ENCODE data around the gene GABARAP.

Gene GABARAP

GRCh38 chr17:7221278-7222092 lies 20.8 kb downstream of the GABARAP start:
- DNase-seq: no peak

- peak in 1 of 2 donors; percentile 49 for DNase-seq
These were observed 21.5 kb downstream of the GABARAP start for GRCh38 chr17:7220593-7221277.

DNA sequence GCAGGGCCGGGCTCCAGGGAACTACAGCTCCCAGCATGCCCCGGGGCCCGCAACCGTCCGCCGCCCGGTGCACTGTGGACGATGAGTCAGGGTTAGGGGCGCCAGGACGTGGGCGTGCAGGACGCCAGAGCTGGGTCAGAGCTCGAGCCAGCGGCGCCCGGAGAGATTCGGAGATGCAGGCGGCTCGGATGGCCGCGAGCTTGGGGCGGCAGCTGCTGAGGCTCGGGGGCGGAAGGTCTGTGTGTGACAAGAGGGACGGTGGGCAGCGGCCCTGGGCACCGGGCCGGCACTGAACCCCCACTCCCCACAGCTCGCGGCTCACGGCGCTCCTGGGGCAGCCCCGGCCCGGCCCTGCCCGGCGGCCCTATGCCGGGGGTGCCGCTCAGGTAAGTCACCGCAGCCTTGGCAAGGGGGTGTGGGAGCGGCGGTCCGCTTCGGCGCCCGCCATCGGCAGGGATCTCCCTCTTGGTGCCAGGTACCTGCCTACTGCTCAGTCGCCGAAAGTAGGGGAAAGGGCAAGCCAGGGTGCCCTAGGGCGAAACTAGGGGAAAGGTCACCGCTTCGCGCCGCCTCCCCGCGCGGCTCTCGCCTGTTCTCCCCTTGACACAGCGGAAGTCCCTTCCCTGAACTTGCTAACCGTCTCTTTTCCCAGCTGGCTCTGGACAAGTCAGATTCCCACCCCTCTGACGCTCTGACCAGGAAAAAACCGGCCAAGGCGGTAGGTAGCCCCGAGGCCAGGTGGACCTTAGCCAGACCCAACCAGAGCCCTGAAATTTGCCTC lies 22.2 kb downstream of the GABARAP start, which contains the start of the genes ACADVL and DLG4:
TSS of gene ACADVL (plus strand) at position 127 of the 781 bp plus-strand sequence. CDS start at position 174, 47 bp downstream.
TSS of gene DLG4 (minus strand) at position 25 of the 781 bp plus-strand sequence.
- DNase-seq: peak; percentile 79 to 83

DNA sequence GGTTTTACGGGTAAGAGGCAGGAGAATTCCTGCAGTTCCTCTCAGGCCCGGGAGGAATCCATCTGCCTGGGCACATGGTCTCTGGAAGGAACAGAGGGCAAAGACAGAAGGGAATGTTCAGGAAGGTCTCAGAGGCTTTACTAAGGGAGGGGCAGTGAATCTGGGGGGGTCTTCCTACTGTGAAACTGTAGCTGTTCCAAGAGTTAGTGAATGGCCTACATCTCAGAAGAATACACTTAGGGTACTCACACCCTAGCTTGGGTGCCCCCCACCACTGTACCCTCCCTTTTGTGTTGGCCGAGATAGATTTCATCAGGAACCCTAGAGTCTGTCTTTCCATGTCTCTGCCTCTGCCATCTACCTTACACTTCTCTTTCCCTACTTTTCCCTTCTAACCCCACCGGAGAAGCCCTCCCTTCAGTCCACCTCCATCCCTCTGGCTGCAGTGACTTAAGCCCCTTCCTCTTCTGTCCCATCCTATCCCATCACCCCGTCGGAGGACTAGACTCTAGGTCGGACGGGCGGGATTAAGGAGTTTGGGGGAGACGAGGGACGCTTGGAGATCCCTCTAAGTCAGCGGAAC lies 22.9 kb downstream of the GABARAP start:
- no peak for DNase-seq

GRCh38 chr17:7218758-7219157 lies 23.5 kb downstream of the GABARAP start:
- no peak for DNase-seq

DNA sequence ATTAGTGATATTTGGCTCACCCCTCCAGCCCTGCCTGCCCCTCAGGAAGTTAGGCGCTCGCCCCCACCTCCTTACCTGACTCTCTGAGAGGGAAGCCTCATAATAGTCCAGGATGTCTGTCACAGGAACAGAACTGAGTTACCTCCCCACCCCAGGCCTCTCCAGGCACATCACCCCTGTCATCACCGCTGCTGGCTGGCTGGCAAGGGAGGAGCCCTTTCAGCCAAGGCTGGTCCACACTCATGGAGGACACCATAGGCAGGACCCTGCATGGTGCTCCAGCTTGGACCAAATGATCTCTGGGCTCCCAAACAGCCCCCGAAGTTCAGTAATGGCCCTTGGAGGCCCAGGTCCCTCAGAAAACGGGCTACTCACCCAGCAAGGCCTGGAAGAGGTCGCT lies 24.1 kb downstream of the GABARAP start:
- DNase-seq: no peak

GRCh38 chr17:7217113-7217987 lies 24.9 kb downstream of the GABARAP start:
- peak in 1 of 2 donors; percentile 34 for DNase-seq

DNA sequence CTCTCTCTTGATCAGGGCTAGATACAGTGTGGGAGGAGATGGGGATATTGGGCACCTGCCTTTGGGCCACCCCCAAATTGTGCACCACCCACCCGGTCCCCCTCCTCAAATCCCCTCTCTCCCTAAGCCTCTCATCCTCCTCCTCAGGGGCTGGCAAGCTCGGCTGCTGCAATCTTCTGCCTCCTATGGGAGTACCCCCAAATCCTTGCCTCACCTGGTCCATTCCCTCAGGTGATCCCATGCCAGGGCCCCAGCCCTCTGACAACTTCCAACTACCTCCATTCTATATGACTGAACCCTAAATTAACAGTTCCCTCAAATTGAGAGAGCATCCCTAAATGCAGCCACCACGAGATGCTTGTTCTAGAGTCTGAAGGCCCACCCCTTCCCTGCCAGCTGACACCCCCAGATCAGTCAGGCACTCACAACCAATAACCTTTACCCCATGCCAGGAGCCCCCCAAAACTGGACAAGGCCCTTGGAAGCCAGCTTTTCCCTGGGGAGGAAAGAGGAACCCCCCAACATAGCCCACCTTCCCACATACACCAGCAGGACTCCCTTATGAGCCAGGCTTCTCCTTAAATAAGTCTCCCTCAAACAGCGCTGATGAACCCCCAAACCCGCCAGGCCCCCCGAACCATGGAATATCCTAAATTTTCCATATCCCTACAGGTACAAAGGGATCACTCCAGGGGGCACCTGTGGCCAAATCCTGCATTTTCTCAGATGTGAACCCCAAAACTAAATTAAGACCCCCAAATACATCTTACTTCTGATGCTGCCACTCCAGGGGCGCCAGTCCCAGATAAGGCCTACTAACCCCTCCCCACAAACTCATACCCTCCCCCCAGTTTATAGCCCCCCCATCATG lies 25.8 kb downstream of the GABARAP start:
- DNase-seq: no peak

DNA sequence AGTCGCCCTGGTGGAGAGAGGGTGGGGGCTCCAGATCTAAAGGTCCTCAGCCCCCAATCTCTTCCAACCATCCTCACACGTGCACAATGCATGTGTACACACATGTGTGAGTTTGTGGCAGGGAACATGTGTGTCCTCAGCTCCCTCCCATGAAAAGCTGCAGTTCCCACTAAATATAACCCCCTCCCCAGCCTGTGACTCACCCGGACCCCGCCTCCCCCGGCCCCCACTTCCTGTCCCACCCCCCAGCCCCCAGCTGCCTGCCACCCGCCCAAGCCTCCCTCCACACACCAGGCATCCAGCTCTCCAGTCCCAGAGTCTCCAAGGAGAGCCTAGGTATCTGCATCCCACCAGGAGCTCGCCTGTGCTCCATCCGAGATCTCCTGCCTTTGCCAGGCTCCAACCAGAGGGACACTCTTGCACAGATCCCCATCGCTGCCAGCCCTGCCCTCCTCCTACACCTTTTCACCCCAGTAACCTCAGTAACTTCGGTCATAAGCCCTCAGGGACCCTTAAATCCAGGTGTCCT lies 26.5 kb downstream of the GABARAP start:
- DNase-seq: no peak

DNA sequence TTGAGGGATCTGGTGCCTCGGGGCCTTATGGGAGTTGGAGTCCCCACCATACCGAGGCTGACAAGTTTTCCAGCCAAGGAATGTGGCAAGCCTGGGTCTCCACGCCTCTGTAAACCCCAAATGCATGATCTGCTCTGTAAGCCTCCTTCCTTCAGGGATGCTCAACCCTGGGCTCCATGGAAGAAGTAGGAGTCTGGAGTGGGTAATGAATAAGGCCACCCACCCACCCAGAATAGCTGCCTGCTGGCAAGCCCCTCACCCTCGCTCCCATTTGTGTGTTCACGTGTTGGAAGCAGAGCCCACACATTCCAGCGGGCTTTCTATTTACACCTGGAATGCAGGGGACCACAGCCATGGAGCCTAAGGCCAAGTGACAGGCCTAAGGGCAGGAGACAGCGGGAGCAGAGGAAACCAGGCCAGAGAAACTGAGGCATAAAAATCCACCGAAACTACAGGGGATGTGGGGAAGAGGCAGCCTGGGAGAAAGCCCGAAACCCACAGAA lies 27.1 kb downstream of the GABARAP start:
- no peak for DNase-seq

DNA sequence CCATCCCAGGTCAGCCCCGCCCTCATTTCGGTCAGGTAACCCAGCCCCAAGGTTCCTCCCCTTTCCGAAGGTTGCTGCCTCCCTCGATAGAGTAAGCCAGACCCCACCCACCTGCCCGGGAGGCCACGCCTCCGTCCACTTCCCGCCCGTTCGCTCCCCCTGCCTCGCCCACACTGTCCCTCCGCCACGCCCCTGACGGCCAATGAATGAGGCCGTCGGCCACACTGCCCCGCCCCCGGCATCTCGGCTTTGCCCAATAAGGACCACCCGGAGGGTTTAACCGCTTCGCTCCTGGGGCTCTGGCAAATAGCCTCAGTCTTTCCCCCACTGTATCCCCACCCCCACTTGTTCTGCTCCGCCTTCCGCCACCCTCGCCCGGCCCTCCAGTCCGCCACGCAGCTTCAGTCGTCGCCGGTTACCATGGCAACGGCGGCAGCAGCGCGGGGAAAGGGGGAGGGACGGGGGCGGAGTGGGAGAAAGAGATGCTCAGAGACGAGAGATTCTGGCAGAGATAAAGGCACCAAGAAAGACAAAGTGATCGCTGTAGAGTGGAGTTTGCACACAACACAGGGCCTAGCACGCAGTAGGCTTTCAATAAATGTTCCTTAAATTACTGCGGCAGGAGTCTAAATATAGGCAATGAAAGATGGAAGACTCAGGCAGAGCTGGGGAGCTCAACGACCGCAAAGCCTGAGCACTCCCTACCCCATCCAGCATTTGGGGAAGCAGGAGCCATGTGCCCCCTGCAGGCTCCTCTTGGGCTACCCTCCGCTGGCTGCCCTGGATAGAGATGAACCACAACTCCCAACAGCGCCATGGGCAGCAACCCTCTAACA lies 27.7 kb downstream of the GABARAP start:
- DNase-seq: peak; percentile 91 to 95

GRCh38 chr17:7213895-7214299 lies 28.4 kb downstream of the GABARAP start:
- peak; percentile 44 for DNase-seq

DNA sequence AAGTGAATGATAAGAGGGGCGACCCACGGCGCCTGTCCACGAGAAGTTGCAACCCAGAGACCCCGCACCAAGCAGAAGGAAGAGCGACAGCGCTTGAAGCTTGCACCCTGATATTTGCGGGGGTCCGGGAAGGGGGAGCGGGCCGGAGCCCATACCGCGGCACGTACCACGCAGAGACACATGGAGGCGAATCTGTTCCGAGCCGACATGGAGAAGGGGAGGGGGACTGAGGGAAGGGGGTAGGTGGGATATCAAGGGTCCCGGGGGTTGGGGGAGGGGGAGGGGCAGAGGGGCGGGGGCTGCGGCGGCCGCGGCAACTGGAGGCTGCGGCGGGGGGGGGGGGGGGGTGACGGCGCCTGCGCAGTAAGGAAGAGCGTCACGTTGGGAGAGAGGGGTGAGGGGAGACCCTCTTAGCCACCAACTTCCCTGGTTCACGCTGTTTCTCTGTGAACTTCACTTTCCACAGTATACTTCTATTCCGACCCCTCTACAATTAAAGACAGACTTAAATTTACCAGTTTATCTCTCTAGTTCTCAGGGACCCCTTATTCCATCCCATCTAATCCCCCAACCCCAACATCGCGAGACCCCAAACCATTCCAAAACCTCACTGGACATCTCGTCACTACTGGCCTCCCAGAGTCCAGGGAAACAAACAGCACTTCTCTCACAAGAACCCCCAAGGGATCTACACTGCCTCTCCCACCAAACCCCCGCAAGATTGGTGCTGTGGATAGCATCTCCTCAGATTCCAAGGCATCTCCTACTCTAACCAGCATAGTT lies 30.6 kb downstream of the GABARAP start:
- DNase-seq: no peak

GRCh38 chr17:7208754-7209460 lies 33.3 kb downstream of the GABARAP start:
- DNase-seq: no peak

DNA sequence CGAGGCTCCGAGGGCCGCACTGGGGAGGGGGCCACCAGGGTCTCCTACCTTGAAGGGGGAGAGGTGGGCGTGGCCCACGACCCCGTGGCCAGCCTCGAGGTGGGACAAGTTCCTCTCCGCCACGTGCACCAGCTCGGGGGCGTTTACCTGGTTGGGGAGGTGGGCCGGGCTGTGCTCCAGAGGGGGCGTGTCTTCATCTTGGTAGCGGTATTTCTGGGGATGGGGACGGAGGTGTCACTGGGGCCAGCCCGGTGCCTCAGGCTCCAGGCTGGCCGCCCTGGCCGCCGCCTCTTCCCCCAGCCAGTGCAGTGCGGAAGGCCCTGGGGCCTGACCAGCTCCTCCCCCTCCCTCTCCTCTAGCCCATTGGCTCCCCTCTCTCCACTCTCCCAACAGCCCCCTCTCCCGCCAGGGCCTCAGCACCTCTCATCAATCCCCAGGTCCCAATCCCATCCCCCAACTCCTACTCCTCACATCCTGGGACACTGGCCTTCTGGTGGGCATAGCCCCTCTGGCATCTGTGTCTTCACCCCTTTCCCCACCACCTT lies 34.1 kb downstream of the GABARAP start:
- no peak for DNase-seq

GRCh38 chr17:7207120-7208001 lies 34.9 kb downstream of the GABARAP start:
- DNase-seq: no peak

All from inflammatory macrophage treated with lipopolysaccharide for 1 hour (primary cell).